Kasumi-1 (cell line): ENCODE measurements around the gene LCE3E.

Experiments used
- DNase-seq, 2 experiments: peaks; one replicate each; lab custom pipeline; 2025; lab: John Stamatoyannopoulos, UW

The LCE3E gene

DNA sequence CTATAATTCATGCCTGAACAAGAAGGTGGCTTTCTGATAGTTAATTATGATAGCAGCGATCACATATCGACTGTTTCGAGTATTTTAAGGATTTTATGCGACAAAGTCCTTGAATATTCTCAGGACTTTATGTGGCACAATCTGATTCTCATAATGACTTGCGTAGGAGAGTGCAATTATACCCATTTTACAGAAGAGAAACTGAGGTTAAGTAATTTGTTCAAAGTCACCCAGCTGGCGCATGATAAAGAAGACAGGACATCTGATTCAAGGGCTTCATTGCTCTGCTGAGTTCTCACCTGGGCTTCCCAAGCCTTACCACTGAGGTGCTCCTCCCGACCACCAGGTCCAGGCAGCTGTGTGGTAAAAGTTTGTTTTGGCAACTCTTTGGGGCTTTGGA, 50.5 kb downstream of the LCE3E start:
- no peak for DNase-seq
